GM23248 (cell line): ENCODE measurements around the gene ADAMTS3.
A peak's percentile ranks its signal among the peaks of the same experiment; 100 is the strongest.

Experiments used
- EZH2 ChIP-seq: fragments of 200-600 bp; sonication (generic); IDR thresholded peaks from 2 replicates; pipeline ENCODE4 v1.6.1; 2018; ENCODE audit warnings: antibody characterized with exemption, mild to moderate bottlenecking; ENCODE audit not compliant: insufficient read depth, poor library complexity, severe bottlenecking
- EZH2phosphoT487 ChIP-seq: fragments of 200-600 bp; sonication (generic); IDR thresholded peaks from 2 replicates; pipeline ENCODE4 v1.6.1; 2018; ENCODE audit warnings: antibody characterized with exemption, moderate library complexity, mild to moderate bottlenecking, low read depth; ENCODE audit not compliant: insufficient read depth

GRCh38 chr4:72319601-72320021 is 249.4 kb downstream of the ADAMTS3 start:
- TF ChIP-seq EZH2: no peak
- 0 out of 2 replicates have a peak, but pooled peaks have one; percentile 52 for TF ChIP-seq EZH2phosphoT487
